GF-D8 (cell line): ENCODE measurements around the gene ALPP.
"Not testable (repeated sequence)": the region's sequence is repeated elsewhere in the genome, so short reads cannot be mapped to it uniquely, and the experiment has no call there.

Experiments
- DNase-seq: peaks from one replicate; lab custom pipeline; 2025; lab: John Stamatoyannopoulos, UW

Gene ALPP

GRCh38 chr2:232363784-232364615 lies 14.6 kb upstream of the ALPP start:
- no peak for DNase-seq

DNA sequence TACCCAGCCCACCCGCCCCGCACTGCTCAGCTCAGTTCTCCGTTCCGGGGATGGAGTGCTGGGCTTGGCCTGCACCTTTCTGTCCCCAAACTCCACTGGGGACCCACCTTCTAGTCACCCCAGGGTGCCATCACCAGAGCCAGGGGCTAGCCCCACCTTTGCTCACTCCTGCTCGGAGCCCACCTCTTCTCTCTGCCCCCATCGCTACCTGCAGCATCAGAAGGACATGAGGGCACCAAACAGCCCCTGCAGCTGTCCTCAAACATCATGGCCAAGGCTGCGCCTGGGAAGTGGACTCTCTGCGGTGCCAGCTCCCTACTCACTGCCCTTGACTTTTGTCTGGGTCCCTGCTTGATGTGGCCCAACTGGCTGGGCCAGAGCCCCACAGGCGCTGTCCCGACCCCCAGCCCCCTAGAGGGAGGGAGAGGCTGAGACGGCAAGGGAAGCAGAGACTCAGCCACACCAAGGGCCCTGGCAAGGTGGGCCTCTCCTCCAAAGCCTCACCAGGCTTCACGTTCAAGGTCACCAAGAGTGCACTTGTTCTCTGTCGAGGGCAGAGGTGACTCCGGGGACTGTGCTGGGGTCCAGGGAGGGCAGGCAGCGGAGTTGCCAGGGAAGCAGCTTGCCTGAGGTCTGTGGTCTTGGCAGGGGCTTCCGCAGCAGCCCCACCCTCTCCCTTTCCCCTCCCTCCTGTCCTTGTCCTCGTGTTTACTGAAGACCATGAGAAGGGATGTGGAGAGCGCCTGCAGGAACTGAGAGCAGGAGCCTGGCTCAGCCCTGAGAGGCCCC lies 13.6 kb upstream of the ALPP start:
- DNase-seq: not testable (repeated sequence)

DNA sequence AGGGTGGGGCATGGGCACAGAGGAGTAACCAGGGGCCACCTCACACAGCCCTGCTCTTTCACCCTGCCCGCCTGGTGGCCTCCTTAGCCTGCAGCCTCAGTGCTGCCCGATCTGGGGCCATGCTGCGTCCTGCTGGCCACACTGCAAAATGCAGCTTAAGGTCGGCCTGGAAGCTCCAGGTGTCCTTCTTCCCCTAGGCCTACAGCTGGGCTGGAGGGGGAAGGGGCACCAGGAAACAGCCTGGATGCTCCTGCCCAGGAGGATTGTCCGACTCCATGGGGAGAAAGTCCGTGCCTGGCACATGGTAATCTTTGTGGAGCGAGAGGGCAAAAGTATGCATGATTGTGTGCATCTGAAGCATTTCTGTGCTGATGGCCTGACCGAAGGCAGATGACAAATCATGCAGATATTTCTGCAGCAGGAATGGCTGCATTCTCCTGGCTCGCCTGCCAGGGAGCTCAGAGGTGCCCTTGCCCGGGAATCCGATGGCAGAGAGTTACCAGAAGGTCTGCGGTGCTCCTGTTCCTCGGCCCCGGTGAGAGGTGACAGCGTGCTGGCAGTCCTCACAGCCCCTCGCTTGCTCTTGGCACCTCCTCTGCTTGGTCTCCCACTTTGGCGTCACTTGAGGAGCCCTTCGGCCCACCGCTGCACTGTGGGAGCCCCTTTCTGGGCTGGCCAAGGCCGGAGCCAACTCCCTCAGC lies 12.8 kb upstream of the ALPP start:
- DNase-seq: no peak

- not testable (repeated sequence) for DNase-seq
Measured at GRCh38 chr2:232366461-232366860, 12.1 kb upstream of the ALPP start.

GRCh38 chr2:232367016-232367415 lies 11.5 kb upstream of the ALPP start:
- no peak for DNase-seq

- DNase-seq: no peak
Measured at GRCh38 chr2:232367591-232368233, 10.8 kb upstream of the ALPP start.

- no peak for DNase-seq
Measured at GRCh38 chr2:232368311-232368731, 10.2 kb upstream of the ALPP start.

- DNase-seq: no peak
Measured at GRCh38 chr2:232369126-232369951, 9.2 kb upstream of the ALPP start.

- DNase-seq: not testable (repeated sequence)
Measured at GRCh38 chr2:232370007-232370406, 8.5 kb upstream of the ALPP start.

DNA sequence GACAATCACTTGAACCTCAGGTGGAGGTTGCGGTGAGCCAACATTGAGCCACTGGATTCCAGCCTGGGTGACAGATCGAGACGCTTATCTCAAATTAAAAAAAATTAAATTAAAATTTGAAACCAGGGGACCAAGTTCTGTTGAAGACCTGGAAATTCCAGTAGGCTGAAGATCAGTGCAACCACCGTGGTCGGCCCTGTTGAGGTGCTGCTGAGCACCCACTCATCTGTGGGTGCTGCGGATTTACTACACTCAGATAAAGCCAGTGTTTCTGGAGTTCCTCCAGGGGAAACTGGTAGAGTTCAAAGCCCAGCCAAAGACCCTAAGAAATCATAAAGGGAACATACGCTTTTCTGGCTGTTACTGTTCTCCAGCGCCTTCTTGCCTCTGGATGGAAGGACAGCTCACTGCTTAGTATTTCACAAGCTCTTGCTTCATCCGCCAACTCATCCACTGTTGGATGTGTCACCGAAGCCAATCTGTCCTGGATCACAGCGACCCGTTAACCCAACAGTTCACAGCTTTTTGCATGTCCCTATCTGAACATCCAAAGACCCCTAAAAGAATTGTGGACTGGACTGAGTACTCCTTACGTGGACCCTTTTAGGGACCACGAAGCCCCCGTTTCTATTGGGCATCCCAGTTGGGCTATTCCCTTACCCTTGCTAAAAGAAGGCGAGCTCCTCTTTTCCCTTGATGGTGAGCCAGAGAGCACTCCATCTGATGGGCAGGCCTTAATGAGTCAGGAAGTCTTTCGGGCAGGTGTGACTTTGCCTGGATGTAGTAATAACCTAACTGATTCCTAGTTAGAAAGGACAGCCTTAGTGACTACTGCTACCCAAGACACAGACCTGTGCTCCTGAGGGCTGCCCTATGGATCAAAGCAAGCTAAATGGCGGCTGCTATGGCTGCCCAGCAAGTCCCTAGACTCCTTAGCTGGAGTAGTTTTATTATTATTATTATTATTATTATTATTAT lies 6.0 kb upstream of the ALPP start:
- DNase-seq: no peak

DNA sequence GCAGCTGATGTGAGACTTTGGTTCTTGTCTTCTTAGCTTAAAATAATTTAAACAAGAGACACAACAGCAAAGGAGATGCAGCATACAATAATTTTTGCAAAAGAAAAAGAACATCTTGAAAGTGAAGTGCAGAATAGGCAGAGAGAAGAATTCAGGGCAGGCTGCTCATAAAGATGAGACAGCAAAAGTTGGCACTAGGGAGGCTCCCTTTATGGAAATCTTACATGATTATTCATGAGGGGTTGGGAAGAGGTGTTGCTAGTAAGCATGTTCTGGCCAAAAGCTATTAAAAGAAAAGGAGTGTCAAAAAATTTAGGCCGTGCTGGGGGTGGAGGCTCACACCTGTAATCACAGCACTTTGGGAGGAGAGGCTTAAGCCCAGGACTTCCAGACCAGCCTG lies 4.2 kb upstream of the ALPP start:
- no peak for DNase-seq

- no peak for DNase-seq
Measured at GRCh38 chr2:232375164-232375563, 3.4 kb upstream of the ALPP start.

GRCh38 chr2:232376260-232376659 lies 2.3 kb upstream of the ALPP start:
- no peak for DNase-seq

- no peak for DNase-seq
Measured at GRCh38 chr2:232376713-232377112, 1.8 kb upstream of the ALPP start.

GRCh38 chr2:232377319-232377718 lies 1.2 kb upstream of the ALPP start:
- DNase-seq: no peak

DNA sequence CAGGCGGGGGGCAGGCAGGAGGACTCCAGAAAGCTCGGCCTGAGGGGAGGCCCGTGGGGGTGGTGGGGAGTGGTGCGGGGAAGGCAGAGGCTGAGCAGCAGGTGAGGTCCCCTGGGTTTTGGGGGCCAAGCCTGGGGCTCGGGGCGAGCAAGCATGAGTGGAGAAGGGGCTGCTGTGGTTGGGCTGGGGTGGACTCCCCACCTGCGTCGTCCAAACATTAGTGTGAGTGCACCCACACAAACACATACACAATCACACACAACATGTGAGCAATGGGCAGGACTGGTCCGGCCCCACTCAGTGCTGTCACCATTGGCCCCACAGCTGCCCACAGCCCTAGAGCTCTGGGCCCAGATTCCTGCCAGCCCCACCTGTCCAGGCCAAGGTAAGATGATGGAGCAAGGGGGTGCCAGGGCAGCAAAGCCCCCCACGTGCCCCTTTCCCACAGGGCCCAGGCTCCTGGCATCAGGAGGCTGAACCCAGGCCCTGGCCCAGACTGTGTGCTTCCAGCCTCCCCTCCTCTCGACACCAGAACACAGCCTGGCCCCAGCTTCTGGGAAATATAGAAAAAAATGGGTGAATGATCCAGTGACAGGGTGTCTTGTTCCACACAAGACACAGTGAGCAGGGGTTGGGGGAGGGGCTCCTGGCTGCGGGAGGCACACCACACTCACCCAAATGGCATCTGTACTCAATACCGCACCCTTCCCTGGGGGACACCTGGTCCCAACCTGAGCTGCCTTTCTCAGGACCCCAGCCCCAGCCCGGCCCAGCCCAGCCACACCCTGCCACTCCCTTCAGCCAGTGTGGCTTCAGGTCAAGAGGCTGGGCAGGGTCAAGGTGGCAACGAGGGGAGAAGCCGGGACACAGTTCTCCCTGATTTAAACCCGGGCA lies 463 bp upstream of the ALPP start:
- DNase-seq: no peak

DNA sequence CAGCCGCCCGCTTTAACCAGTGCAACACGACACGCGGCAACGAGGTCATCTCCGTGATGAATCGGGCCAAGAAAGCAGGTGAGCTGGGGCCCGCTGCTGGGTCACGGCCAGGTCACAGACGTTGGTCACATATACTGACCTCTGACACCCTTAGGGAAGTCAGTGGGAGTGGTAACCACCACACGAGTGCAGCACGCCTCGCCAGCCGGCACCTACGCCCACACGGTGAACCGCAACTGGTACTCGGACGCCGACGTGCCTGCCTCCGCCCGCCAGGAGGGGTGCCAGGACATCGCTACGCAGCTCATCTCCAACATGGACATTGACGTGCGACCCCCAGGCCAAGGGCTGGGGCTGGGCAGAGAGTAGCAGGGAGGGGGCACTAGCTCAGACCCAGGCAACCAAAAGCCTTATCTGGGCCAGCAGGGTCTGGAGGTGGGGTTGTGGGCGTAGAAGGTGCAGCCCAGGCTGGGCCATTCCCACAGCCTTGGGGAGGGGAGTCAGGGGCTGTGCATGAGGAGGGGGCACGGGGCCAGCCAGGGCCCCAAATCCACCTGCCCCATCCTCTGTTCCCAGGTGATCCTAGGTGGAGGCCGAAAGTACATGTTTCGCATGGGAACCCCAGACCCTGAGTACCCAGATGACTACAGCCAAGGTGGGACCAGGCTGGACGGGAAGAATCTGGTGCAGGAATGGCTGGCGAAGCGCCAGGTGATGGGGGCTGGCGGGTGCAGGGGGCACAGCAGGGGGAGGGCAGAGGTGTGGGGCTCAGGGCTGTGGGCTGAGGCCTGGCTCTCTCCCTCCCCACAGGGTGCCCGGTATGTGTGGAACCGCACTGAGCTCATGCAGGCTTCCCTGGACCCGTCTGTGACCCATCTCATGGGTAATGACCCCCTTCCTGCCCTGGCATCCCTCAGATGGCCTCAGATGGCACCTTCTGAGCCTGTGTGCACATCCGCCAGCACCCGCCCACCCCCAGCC lies 1.3 kb downstream of the ALPP start:
- DNase-seq: not testable (repeated sequence)
